Hepatocyte (in vitro differentiated cells): ENCODE measurements around the gene WEE2. TPM values are rescaled to one million over a fixed set of nuclear protein-coding genes. Genes with fewer than 3 reads are reported as not detected.

ENCODE experiments used
- DNase-seq: peaks from one replicate; pipeline ENCODE4 v3.0.0-alpha.2; 2016; ENCODE audit warnings: low spot score
- H2AFZ ChIP-seq: fragments of 200-600 bp; sonication (generic); 2 replicates; pipeline ENCODE4 v1.6.0; 2016; ENCODE audit warnings: antibody characterized with exemption, mild to moderate bottlenecking
- H3K27ac ChIP-seq: fragments of 200-600 bp; sonication (generic); 2 replicates; pipeline ENCODE4 v1.5.1; 2016; ENCODE audit warnings: mild to moderate bottlenecking
- H3K27me3 ChIP-seq: fragments of 200-600 bp; sonication (generic); 2 replicates; pipeline ENCODE4 v1.6.1; 2016
- H3K36me3 ChIP-seq: fragments of 200-600 bp; sonication (generic); replicated peaks from 2 replicates; pipeline ENCODE4 v1.5.1; 2016; ENCODE audit warnings: low read depth; ENCODE audit not compliant: insufficient read depth
- H3K4me1 ChIP-seq: fragments of 200-600 bp; sonication (generic); 2 replicates; pipeline ENCODE4 v1.5.1; 2016; ENCODE audit warnings: mild to moderate bottlenecking, moderate library complexity; ENCODE audit not compliant: insufficient read depth
- H3K4me2 ChIP-seq: fragments of 200-600 bp; sonication (generic); 2 replicates; pipeline ENCODE4 v1.6.0; 2016
- H3K4me3 ChIP-seq: fragments of 200-600 bp; sonication (generic); 2 replicates; pipeline ENCODE4 v1.5.1; 2016; ENCODE audit warnings: mild to moderate bottlenecking
- H3K79me2 ChIP-seq: fragments of 200-600 bp; sonication (generic); 2 replicates; pipeline ENCODE4 v1.6.0; 2017; ENCODE audit warnings: mild to moderate bottlenecking
- H3K9me2 ChIP-seq: fragments of 200-600 bp; sonication (generic); replicated peaks from 2 replicates; pipeline ENCODE4 v1.6.0; 2017; ENCODE audit warnings: mild to moderate bottlenecking; ENCODE audit not compliant: insufficient read depth
- H3K9me3 ChIP-seq: fragments of 200-600 bp; sonication (generic); 2 replicates; pipeline ENCODE4 v1.5.1; 2016; ENCODE audit warnings: low read depth, mild to moderate bottlenecking
- H4K20me1 ChIP-seq: fragments of 200-600 bp; sonication (generic); 2 replicates; pipeline ENCODE4 v1.6.0; 2016; ENCODE audit warnings: mild to moderate bottlenecking; ENCODE audit not compliant: insufficient read depth, poor library complexity, severe bottlenecking
- CTCF ChIP-seq: fragments of 200-600 bp; sonication (generic); IDR thresholded peaks from 2 replicates; pipeline ENCODE4 v1.5.1; 2016; ENCODE audit warnings: antibody characterized with exemption, mild to moderate bottlenecking; ENCODE audit not compliant: poor library complexity
- EZH2 ChIP-seq: fragments of 200-600 bp; sonication (generic); IDR thresholded peaks from 2 replicates; pipeline ENCODE4 v1.6.1; 2016; ENCODE audit warnings: antibody characterized with exemption, mild to moderate bottlenecking, borderline replicate concordance
- EZH2phosphoT487 ChIP-seq: fragments of 200-600 bp; sonication (generic); IDR thresholded peaks from one replicate; pipeline ENCODE4 v1.6.1; 2018; ENCODE audit warnings: antibody characterized with exemption, mild to moderate bottlenecking, low read depth, moderate library complexity; ENCODE audit not compliant: unreplicated experiment, severe bottlenecking
- WGBS: methylation state at CpG from one replicate; pipeline ENCODE4 v1.1.6; 2016; ENCODE audit warnings: low lambda C conversion rate; ENCODE audit errors: missing lambda C conversion rate; 5-methylcytosine and 5-hydroxymethylcytosine counted together
- polyA plus RNA-seq: library from polyadenylated mRNA; unstranded; fragments of >200 nt; fragmentation: Nextera tagmentation; extraction: Ambion mirVana; gene quantifications from 2 replicates; pipeline ENCODE4 v1.2.1, GENCODE V29; 2016
- total RNA-seq: library from RNA; depleted of rRNA; stranded (reverse); fragments of >200 nt; gene quantifications from 2 replicates; pipeline ENCODE4 v1.2.3, GENCODE V29; 2014

The WEE2 gene
- total and polyA plus RNA-seq, 2 experiments from 2014 or later = 0.89 to 3.6 TPM

DNA sequence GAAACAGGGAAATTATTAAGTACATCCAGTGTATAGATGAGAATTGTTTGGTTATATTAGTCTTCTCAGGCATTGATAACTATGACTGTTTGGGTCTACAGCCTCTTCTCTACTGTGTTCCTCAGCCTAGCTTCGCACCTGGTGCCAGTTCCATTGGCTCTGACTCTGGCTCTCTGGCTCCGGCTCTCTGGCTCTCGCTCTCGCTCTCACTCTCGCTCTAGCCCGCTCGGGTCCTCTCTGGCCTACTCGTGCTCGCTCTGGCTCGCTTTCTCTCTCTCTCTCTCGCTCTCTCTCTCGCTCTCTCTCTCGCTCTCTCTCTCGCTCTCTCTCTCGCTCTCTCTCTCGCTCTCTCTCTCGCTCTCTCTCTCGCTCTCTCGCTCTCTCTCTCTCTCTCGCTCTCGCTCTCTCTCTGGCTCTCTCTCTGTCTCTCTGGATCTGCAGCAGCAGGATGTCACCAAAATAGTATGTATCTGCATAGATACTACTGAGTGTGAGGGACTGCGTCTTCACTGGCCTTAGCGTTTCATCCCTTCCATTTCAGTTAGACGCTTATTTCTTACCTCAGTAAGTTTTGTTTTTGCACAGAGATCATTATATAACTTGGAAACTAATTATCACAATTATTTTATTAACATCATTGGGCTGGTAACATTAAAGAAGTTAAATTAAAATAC is 23.5 kb downstream of the WEE2 start:
- no peaks in the 10 kb centered on the region for H4K20me1 ChIP-seq
- TF ChIP-seq EZH2phosphoT487 (no peak), CTCF (no peak), EZH2 (no peak)
- no peak overlapping the region for H2AFZ ChIP-seq
- no peaks in the 10 kb centered on the region for H3K9me2 ChIP-seq
- H3K4me2 ChIP-seq = no peak overlapping the region
- 85% methylated on average over 15 of the region's 24 CpGs for WGBS
- no peaks in the 10 kb centered on the region for H3K36me3 ChIP-seq
- no peaks in the 10 kb centered on the region for H3K4me1 ChIP-seq
- no peak overlapping the region for H3K27ac ChIP-seq
- H3K9me3 ChIP-seq = no peaks in the 10 kb centered on the region
- H3K4me3 ChIP-seq = no peak overlapping the region
- no peaks in the 10 kb centered on the region for H3K27me3 ChIP-seq
- no peak for DNase-seq
- no peaks in the 10 kb centered on the region for H3K79me2 ChIP-seq

GRCh38 chr7:141737118-141737835 is 29.1 kb downstream of the WEE2 start:
- Histone ChIP-seq H3K4me3 (peak overlapping the region; percentile 39), H3K4me2 (peak overlapping the region; percentile 77), H3K4me1 (peaks cover 8% of the 10 kb centered on the region), H2AFZ (peak overlapping the region; percentile 84), H3K9me2 (no peaks in the 10 kb centered on the region), H3K27me3 (no peaks in the 10 kb centered on the region), H3K9me3 (no peaks in the 10 kb centered on the region), H3K27ac (peak overlapping the region; percentile 82), H3K36me3 (no peaks in the 10 kb centered on the region), H3K79me2 (peaks cover 32% of the 10 kb centered on the region), H4K20me1 (no peaks in the 10 kb centered on the region)
- DNase-seq = peak; percentile 34
- WGBS = 76% methylated on average over 10 of the region's 11 CpGs
- TF ChIP-seq CTCF = no peak
- no peak for TF ChIP-seq EZH2phosphoT487
- no peak for TF ChIP-seq EZH2

GRCh38 chr7:141737836-141738591 is 29.9 kb downstream of the WEE2 start, which contains the start of gene SSBP1:
TSS of gene SSBP1 (plus strand) at chr7:141738358. CDS start at chr7:141739167, 809 bp downstream.
- no peaks in the 10 kb centered on the region for H3K36me3 ChIP-seq
- H3K9me3 ChIP-seq = no peaks in the 10 kb centered on the region
- peak within 1 kb of the TSS; percentile 48 for H3K4me3 ChIP-seq
- H3K9me2 ChIP-seq = no peaks in the 10 kb centered on the region
- no peaks in the 10 kb centered on the region for H3K27me3 ChIP-seq
- peak within 1 kb of the TSS; percentile 83 for H3K27ac ChIP-seq
- H2AFZ ChIP-seq = peak within 1 kb of the TSS; percentile 84
- H3K4me2 ChIP-seq = peak within 1 kb of the TSS; percentile 82
- 4% methylated on average over 46 of the region's 46 CpGs for WGBS
- peaks cover 8% of the 10 kb centered on the region for H3K4me1 ChIP-seq
- TF ChIP-seq EZH2 = no peak
- peak; percentile 94 for TF ChIP-seq CTCF
- peak; percentile 96 for DNase-seq
- peaks cover 32% of the 10 kb centered on the region for H3K79me2 ChIP-seq
- H4K20me1 ChIP-seq = no peaks in the 10 kb centered on the region
